NCI-H187 treated with DMSO at 0.1 percent for 48 hours (cell line): ENCODE measurements around the gene GNGT2.
"Not testable (repeated sequence)": the region's sequence is repeated elsewhere in the genome, so short reads cannot be mapped to it uniquely, and the experiment has no call there.

Experiments used
- DNase-seq: peaks from one replicate; lab custom pipeline; 2025; lab: John Stamatoyannopoulos, UW

Gene GNGT2

GRCh38 chr17:49203796-49204195 lies 6.6 kb downstream of the GNGT2 start:
- no peak for DNase-seq

- no peak for DNase-seq
Observed at GRCh38 chr17:49201481-49201927, 8.9 kb downstream of the GNGT2 start.

- DNase-seq = no peak
Observed at GRCh38 chr17:49200423-49201083, 9.8 kb downstream of the GNGT2 start.

GRCh38 chr17:49198211-49198610 lies 12.2 kb downstream of the GNGT2 start:
- DNase-seq = no peak

GRCh38 chr17:49197346-49197998 lies 12.9 kb downstream of the GNGT2 start:
- DNase-seq = no peak

- DNase-seq = no peak
Observed at GRCh38 chr17:49196520-49196919, 13.9 kb downstream of the GNGT2 start.

GRCh38 chr17:49195751-49196150 lies 14.6 kb downstream of the GNGT2 start:
- DNase-seq = no peak

- DNase-seq = no peak
Observed at GRCh38 chr17:49194297-49194607, 16.1 kb downstream of the GNGT2 start.

GRCh38 chr17:49193513-49194296 lies 16.7 kb downstream of the GNGT2 start:
- no peak for DNase-seq

- no peak for DNase-seq
Observed at GRCh38 chr17:49191917-49192741, 18.2 kb downstream of the GNGT2 start.

- DNase-seq = no peak
Observed at GRCh38 chr17:49191409-49191916, 18.9 kb downstream of the GNGT2 start.

GRCh38 chr17:49190932-49191331 lies 19.4 kb downstream of the GNGT2 start:
- no peak for DNase-seq

GRCh38 chr17:49187301-49187700 lies 23.1 kb downstream of the GNGT2 start:
- no peak for DNase-seq

- not testable (repeated sequence) for DNase-seq
Observed at GRCh38 chr17:49185381-49185780, 25.0 kb downstream of the GNGT2 start.

- not testable (repeated sequence) for DNase-seq
Observed at GRCh38 chr17:49184522-49184921, 25.9 kb downstream of the GNGT2 start.

GRCh38 chr17:49183801-49184200 lies 26.6 kb downstream of the GNGT2 start:
- DNase-seq = no peak

- DNase-seq = no peak
Observed at GRCh38 chr17:49183341-49183740, 27.0 kb downstream of the GNGT2 start.

GRCh38 chr17:49180998-49181635 lies 29.3 kb downstream of the GNGT2 start:
- no peak for DNase-seq

- DNase-seq = no peak
Observed at GRCh38 chr17:49180303-49180702, 30.1 kb downstream of the GNGT2 start.

- not testable (repeated sequence) for DNase-seq
Observed at GRCh38 chr17:49175978-49176377, 34.4 kb downstream of the GNGT2 start.

GRCh38 chr17:49170711-49171110 lies 39.7 kb downstream of the GNGT2 start:
- DNase-seq = not testable (repeated sequence)
